IMR-90 (cell line): ENCODE data around the gene CERK. TPM values are rescaled to one million over a fixed set of nuclear protein-coding genes. Genes with fewer than 3 reads are reported as not detected.

Source experiments
- ATAC-seq: fragments of 200-7000 bp; cut with Tn5 transposase; 2 replicates; pipeline ENCODE4 v1.9.1; 2020; ENCODE audit warnings: low read depth, mild to moderate bottlenecking, moderate library complexity
- BruUV-seq: library from RNA; stranded (reverse); fragments of 400-500 nt; replicated peaks from 2 replicates; lab custom pipeline; 2021; lab: Mats Ljungman, UMichigan
- CTCF ChIA-PET: fragments of 300-600 bp; formaldehyde crosslinking; extraction: SDS; loops from one replicate; lab custom pipeline; 2021; ENCODE audit warnings: antibody characterized with exemption; lab: Yijun Ruan, JAX
- POLR2A ChIA-PET: fragments of 300-600 bp; sonication (Branson Sonifier 250); formaldehyde crosslinking; loops from one replicate; lab custom pipeline; 2022; ENCODE audit warnings: antibody characterized with exemption; ENCODE audit not compliant: unreplicated experiment; lab: Charles Lee
- DNase-seq: peaks from one replicate; pipeline ENCODE4 v3.0.0; 2013
- H2AFZ ChIP-seq: replicated peaks from 2 replicates; pipeline ENCODE3; 2013; ENCODE audit warnings: low read length, mild to moderate bottlenecking; ENCODE audit not compliant: poor library complexity
- H2AK5ac ChIP-seq: 2 replicates; pipeline ENCODE4 v1.6.1; 2013; ENCODE audit warnings: low read depth, low read length, inconsistent platforms
- H2AK9ac ChIP-seq: replicated peaks from 2 replicates; pipeline ENCODE3; 2013; ENCODE audit warnings: mild to moderate bottlenecking, low read depth, low read length, moderate library complexity; ENCODE audit not compliant: poor library complexity
- H2BK120ac ChIP-seq: 2 replicates; pipeline ENCODE4 v1.6.1; 2013; ENCODE audit warnings: low read depth, low read length, inconsistent platforms
- H2BK15ac ChIP-seq: 3 replicates; pipeline ENCODE4 v1.6.1; 2013; ENCODE audit warnings: low read depth, low read length, inconsistent platforms
- H2BK20ac ChIP-seq: 2 replicates; pipeline ENCODE4 v1.6.1; 2013; ENCODE audit warnings: low read depth, mild to moderate bottlenecking, inconsistent platforms, low read length, moderate library complexity
- H2BK5ac ChIP-seq: 2 replicates; pipeline ENCODE4 v1.6.1; 2013; ENCODE audit warnings: mild to moderate bottlenecking, low read depth, low read length, inconsistent platforms; ENCODE audit not compliant: poor library complexity, severe bottlenecking
- H3K14ac ChIP-seq: replicated peaks from 2 replicates; pipeline ENCODE4 v1.6.1; 2013; ENCODE audit warnings: low read depth, low read length, inconsistent platforms
- H3K18ac ChIP-seq: 2 replicates; pipeline ENCODE4 v1.6.1; 2013; ENCODE audit warnings: low read depth, low read length, control low read depth
- H3K23ac ChIP-seq: 2 replicates; pipeline ENCODE4 v1.6.1; 2013; ENCODE audit warnings: low read depth, low read length, inconsistent platforms
- H3K27ac ChIP-seq: 2 replicates; pipeline ENCODE4 v1.5.1; 2013; ENCODE audit warnings: mild to moderate bottlenecking, control low read depth, low read length; ENCODE audit not compliant: insufficient read depth
- H3K27me3 ChIP-seq: 2 replicates; pipeline ENCODE4 v1.6.1; 2013; ENCODE audit warnings: low read length; ENCODE audit not compliant: control insufficient read depth, insufficient read depth
- H3K36me3 ChIP-seq: 2 replicates; pipeline ENCODE4 v1.6.1; 2013; ENCODE audit warnings: low read length, mixed read lengths; ENCODE audit not compliant: control insufficient read depth, insufficient read depth
- H3K4ac ChIP-seq: 2 replicates; pipeline ENCODE4 v1.6.1; 2013; ENCODE audit warnings: low read depth, low read length, inconsistent platforms
- H3K4me1 ChIP-seq: 2 replicates; pipeline ENCODE4 v1.6.1; 2013; ENCODE audit warnings: low read length, mixed read lengths; ENCODE audit not compliant: control insufficient read depth, insufficient read depth
- H3K4me2 ChIP-seq: 2 replicates; pipeline ENCODE4 v1.6.1; 2013; ENCODE audit warnings: low read depth, mild to moderate bottlenecking, control low read depth, low read length, moderate library complexity
- H3K4me3 ChIP-seq: 2 replicates; pipeline ENCODE4 v1.5.1; 2013; ENCODE audit warnings: low read depth, mild to moderate bottlenecking, control low read depth, low read length, moderate library complexity; ENCODE audit not compliant: insufficient read depth
- H3K56ac ChIP-seq: 2 replicates; pipeline ENCODE4 v1.6.1; 2013; ENCODE audit warnings: low read length, inconsistent platforms; ENCODE audit not compliant: insufficient read depth; ENCODE audit errors: extremely low read depth
- H3K79me1 ChIP-seq, 2 experiments: 2 replicates each; pipeline ENCODE4 v1.6.1; 2013; ENCODE audit warnings: low read length in 2 of 2, inconsistent platforms in 1 of 2, low read depth in 1 of 2
- H3K9ac ChIP-seq: 2 replicates; pipeline ENCODE4 v1.6.1; 2013; ENCODE audit warnings: low read depth, low read length, control low read depth
- H3K9me1 ChIP-seq: 2 replicates; pipeline ENCODE4 v1.6.1; 2013; ENCODE audit warnings: low read length, inconsistent platforms; ENCODE audit not compliant: insufficient read depth
- H3K9me3 ChIP-seq: 2 replicates; pipeline ENCODE4 v1.6.1; 2013; ENCODE audit warnings: low read length; ENCODE audit not compliant: control insufficient read depth, insufficient read depth
- H4K20me1 ChIP-seq: 2 replicates; pipeline ENCODE4 v1.6.1; 2013; ENCODE audit warnings: low read length, inconsistent platforms; ENCODE audit not compliant: insufficient read depth
- H4K5ac ChIP-seq: 2 replicates; pipeline ENCODE4 v1.6.1; 2013; ENCODE audit warnings: mild to moderate bottlenecking, low read depth, low read length, control low read depth
- H4K8ac ChIP-seq, 2 experiments: 2 replicates each; pipeline ENCODE4 v1.6.1; 2013; ENCODE audit warnings: low read depth in 2 of 2, low read length in 2 of 2, control low read depth in 1 of 2, inconsistent platforms in 1 of 2
- H4K91ac ChIP-seq: 2 replicates; pipeline ENCODE4 v1.6.1; 2013; ENCODE audit warnings: low read depth, low read length, inconsistent platforms; ENCODE audit not compliant: insufficient read depth
- BHLHE40 ChIP-seq: fragments of 150-350 bp; IDR thresholded peaks from 2 replicates; pipeline ENCODE4 v1.6.1; 2016; ENCODE audit warnings: mild to moderate bottlenecking, low read depth, low read length
- CEBPB ChIP-seq: IDR thresholded peaks from 2 replicates; pipeline ENCODE4 v1.6.1; 2012; ENCODE audit warnings: low read depth, low read length, improper control_type of control experiment
- CHD1 ChIP-seq: IDR thresholded peaks from 2 replicates; pipeline ENCODE4 v1.6.1; 2012; ENCODE audit warnings: low read depth, low read length, improper control_type of control experiment
- CTCF ChIP-seq: conservative IDR thresholded peaks from 2 replicates; pipeline ENCODE4 v1.5.1; 2012; ENCODE audit warnings: mild to moderate bottlenecking, low read depth, low read length, improper control_type of control experiment
- ELK1 ChIP-seq: fragments of 150-350 bp; IDR thresholded peaks from 2 replicates; pipeline ENCODE4 v1.6.1; 2016; ENCODE audit warnings: low read depth, mild to moderate bottlenecking, low read length, moderate library complexity, borderline replicate concordance
- FOS ChIP-seq: fragments of 150-350 bp; IDR thresholded peaks from 2 replicates; pipeline ENCODE4 v1.6.1; 2016; ENCODE audit warnings: low read depth, low read length
- MAFK ChIP-seq: IDR thresholded peaks from 2 replicates; pipeline ENCODE4 v1.6.1; 2012; ENCODE audit warnings: low read depth, low read length, improper control_type of control experiment
- MAZ ChIP-seq: IDR thresholded peaks from 2 replicates; pipeline ENCODE4 v1.6.1; 2012; ENCODE audit warnings: low read depth, mild to moderate bottlenecking, low read length, improper control_type of control experiment, moderate library complexity, borderline replicate concordance
- MXI1 ChIP-seq: IDR thresholded peaks from 2 replicates; pipeline ENCODE4 v1.6.1; 2012; ENCODE audit warnings: low read depth, mild to moderate bottlenecking, low read length, moderate library complexity, borderline replicate concordance
- NFE2L2 ChIP-seq: fragments of 150-350 bp; IDR thresholded peaks from 2 replicates; pipeline ENCODE4 v1.6.1; 2016; ENCODE audit warnings: low read depth, mild to moderate bottlenecking, low read length
- POLR2A ChIP-seq: IDR thresholded peaks from 2 replicates; pipeline ENCODE4 v1.6.1; 2012; ENCODE audit warnings: mild to moderate bottlenecking, low read depth, low read length
- RAD21 ChIP-seq: IDR thresholded peaks from 2 replicates; pipeline ENCODE4 v1.6.1; 2012; ENCODE audit warnings: low read length, improper control_type of control experiment
- RCOR1 ChIP-seq: IDR thresholded peaks from 2 replicates; pipeline ENCODE4 v1.6.1; 2012; ENCODE audit warnings: mild to moderate bottlenecking, low read length, improper control_type of control experiment; ENCODE audit not compliant: insufficient replicate concordance
- RFX5 ChIP-seq: IDR thresholded peaks from 2 replicates; pipeline ENCODE4 v1.8.0; 2012; ENCODE audit warnings: low read depth, mild to moderate bottlenecking, low read length, moderate library complexity
- SMC3 ChIP-seq: fragments of 150-350 bp; IDR thresholded peaks from 2 replicates; pipeline ENCODE4 v1.6.1; 2016; ENCODE audit warnings: low read depth, mild to moderate bottlenecking, antibody characterized with exemption, low read length, moderate library complexity
- USF2 ChIP-seq: fragments of 150-350 bp; IDR thresholded peaks from 2 replicates; pipeline ENCODE4 v1.6.1; 2017; ENCODE audit warnings: mild to moderate bottlenecking, antibody characterized with exemption, low read length, low read depth
- WGBS, 2 experiments: methylation state at CpG; one replicate each; pipeline versions ENCODE4 v1.1.5 to v1.1.7; 2013; ENCODE audit warnings: missing lambda C conversion rate in 2 of 2; ENCODE audit not compliant: insufficient read length in 1 of 2; ENCODE audit errors: extremely low coverage in 2 of 2; 5-methylcytosine and 5-hydroxymethylcytosine counted together
- dilution Hi-C: fragments of 300-500 bp; cut with HindIII; formaldehyde crosslinking; loops from one replicate; pipeline ENCODE4 v1.14.3; 2018; ENCODE audit warnings: low sequenced_read_pairs; ENCODE audit not compliant: unreplicated experiment
- in situ Hi-C: fragments of 300-500 bp; cut with MboI; formaldehyde crosslinking; loops from 3 replicates; pipeline ENCODE4 v1.14.3; 2019; ENCODE audit warnings: low sequenced_read_pairs, inconsistent platforms, mixed read lengths
- intact Hi-C: fragments of 100-400 bp; cut with micrococcal nuclease; formaldehyde crosslinking; loops from 2 replicates; pipeline ENCODE4 v1.10.0; 2022
- polyA plus RNA-seq, 3 experiments: library from polyadenylated mRNA; depleted of rRNA; stranded (reverse); fragments of >200 nt; gene quantifications; 2 replicates each; pipeline ENCODE4 v1.2.3, GENCODE V29; 2012; ENCODE audit warnings: low replicate concordance in 1 of 3
- total RNA-seq: library from RNA; depleted of rRNA; stranded (reverse); fragments of >200 nt; gene quantifications from 2 replicates; pipeline ENCODE4 v1.2.3, GENCODE V29; 2012

Gene CERK
- total and polyA plus RNA-seq, 2 of the 4 experiments (the other 2 are of a cell fraction), result 25.3 to 38.7 TPM

- TF ChIP-seq USF2 (no peak), MAFK (no peak), BHLHE40 (no peak), POLR2A (no peak), RCOR1 (no peak), RFX5 (no peak), MXI1 (no peak), CHD1 (no peak), RAD21 (no peak), MAZ (no peak), ELK1 (no peak), CTCF (no peak), NFE2L2 (no peak), SMC3 (no peak), FOS (no peak), CEBPB (no peak)
- BruUV-seq, result no TSS peak
- peaks cover 20% of the 10 kb centered on the region for H3K9me1 ChIP-seq
- H3K14ac ChIP-seq, result no peak overlapping the region
- H2BK120ac ChIP-seq, result no peak overlapping the region
- no peak overlapping the region for H2BK20ac ChIP-seq
- ATAC-seq, result no peak
- H2AK5ac ChIP-seq, result no peak overlapping the region
- dilution Hi-C loops (no loop called here), intact Hi-C loops (no loop called here), in situ Hi-C loops (no loop called here)
- no peak overlapping the region for H4K5ac ChIP-seq
- peaks cover 1% of the 10 kb centered on the region for H3K36me3 ChIP-seq
- no CpG with 5 or more reads among the region's 6 CpGs for WGBS, 2 experiments
- H3K79me1 ChIP-seq, result peaks cover 18 to 74% of the 10 kb centered on the region in 2 experiments
- no peak overlapping the region for H3K23ac ChIP-seq
- H2AFZ ChIP-seq, result no peak overlapping the region
- H3K18ac ChIP-seq, result no peak overlapping the region
- H2BK5ac ChIP-seq, result no peak overlapping the region
- H3K27ac ChIP-seq, result no peak overlapping the region
- no peak overlapping the region for H3K9ac ChIP-seq
- no peak overlapping the region for H2BK15ac ChIP-seq
- H4K20me1 ChIP-seq, result peaks cover 30% of the 10 kb centered on the region
- no peak overlapping the region for H2AK9ac ChIP-seq
- no peak overlapping the region for H3K4me3 ChIP-seq
- no peak overlapping the region for H4K8ac ChIP-seq
- CTCF ChIA-PET, result no interaction called here
- no peak for DNase-seq
- H4K91ac ChIP-seq, result no peak overlapping the region
- peaks cover 14% of the 10 kb centered on the region for H3K4me1 ChIP-seq
- no peak overlapping the region for H3K56ac ChIP-seq
- no peaks in the 10 kb centered on the region for H3K27me3 ChIP-seq
- no peak overlapping the region for H3K4me2 ChIP-seq
- no peaks in the 10 kb centered on the region for H3K9me3 ChIP-seq
- no peak overlapping the region for H3K4ac ChIP-seq
- POLR2A ChIA-PET, result no interaction called here
Observed at GRCh38 chr22:46769706-46770105, 31.7 kb upstream of the CERK start.
